Mesodermal cell (in vitro differentiated cells): ENCODE results near the gene NFKBIZ.

ENCODE experiments used
- H3K27ac ChIP-seq: 2 replicates; pipeline ENCODE4 v1.7.0; 2013; ENCODE audit warnings: mild to moderate bottlenecking, low read depth, low read length, moderate library complexity; ENCODE audit not compliant: severe bottlenecking
- H3K36me3 ChIP-seq: 2 replicates; pipeline ENCODE4 v1.7.1; 2013; ENCODE audit warnings: mild to moderate bottlenecking, low read length, moderate library complexity; ENCODE audit not compliant: control insufficient read depth, insufficient read depth
- H3K4me1 ChIP-seq: one replicate; pipeline ENCODE4 v1.7.1; 2013; ENCODE audit warnings: mild to moderate bottlenecking, low read length; ENCODE audit not compliant: insufficient read depth, control insufficient read depth, poor library complexity, severe bottlenecking
- H3K4me3 ChIP-seq: 2 replicates; pipeline ENCODE4 v1.7.0; 2013; ENCODE audit warnings: low read length, control low read depth, mild to moderate bottlenecking; ENCODE audit not compliant: insufficient read depth, poor library complexity, severe bottlenecking; ENCODE audit errors: extremely low read depth
- H3K9me3 ChIP-seq: 2 replicates; pipeline ENCODE4 v1.7.1; 2013; ENCODE audit warnings: mild to moderate bottlenecking, low read length, moderate library complexity; ENCODE audit not compliant: control insufficient read depth
- WGBS, 2 experiments: methylation state at CpG; one replicate each; pipeline ENCODE4 v1.1.5; 2013; ENCODE audit warnings: missing lambda C conversion rate in 2 of 2; ENCODE audit not compliant: insufficient coverage in 2 of 2; 5-methylcytosine and 5-hydroxymethylcytosine counted together

The NFKBIZ gene

GRCh38 chr3:101811875-101812274 is 37.4 kb upstream of the NFKBIZ start:
- no peak overlapping the region for H3K4me3 ChIP-seq
- 93 to 100% methylated on average over 1 to 2 of the region's 2 CpGs for whole genome bisulfite sequencing, 2 experiments
- H3K36me3 ChIP-seq = no peaks in the 10 kb centered on the region
- peaks cover 5% of the 10 kb centered on the region for H3K9me3 ChIP-seq
- H3K27ac ChIP-seq = no peak overlapping the region
- peaks cover 6% of the 10 kb centered on the region for H3K4me1 ChIP-seq

GRCh38 chr3:101812895-101813294 is 36.4 kb upstream of the NFKBIZ start:
- Histone ChIP-seq H3K27ac (no peak overlapping the region), H3K4me1 (peaks cover 6% of the 10 kb centered on the region), H3K4me3 (no peak overlapping the region), H3K36me3 (peaks cover 9% of the 10 kb centered on the region), H3K9me3 (peaks cover 5% of the 10 kb centered on the region)

DNA sequence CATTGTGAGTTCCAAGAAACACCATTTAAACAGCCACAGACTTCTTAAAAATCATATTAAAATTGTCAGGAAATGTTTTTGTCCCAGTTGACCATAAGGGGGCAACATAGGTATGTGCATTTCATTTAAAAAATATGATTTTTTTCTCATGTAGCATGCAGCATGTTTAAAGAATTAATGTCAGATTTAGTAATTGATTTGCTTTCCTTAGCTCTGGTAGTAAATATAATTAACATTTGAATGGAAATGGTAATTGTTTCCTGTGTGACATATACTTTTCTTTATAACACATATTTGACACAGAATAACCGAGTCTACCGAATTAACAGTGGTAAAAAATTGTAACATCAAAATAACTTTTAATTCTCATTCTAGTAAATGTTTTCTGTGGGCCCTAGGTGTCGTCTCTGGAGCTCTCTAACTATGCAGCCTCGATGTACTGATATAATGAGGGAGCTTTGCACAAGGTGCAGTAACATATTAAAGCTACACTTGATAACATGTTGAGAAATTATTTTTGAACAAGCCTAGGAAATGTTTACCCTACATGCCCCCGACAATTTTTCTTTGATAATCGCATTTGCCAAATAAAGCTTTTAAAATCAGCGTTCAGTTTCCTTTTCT is 35.4 kb upstream of the NFKBIZ start:
- Histone ChIP-seq H3K27ac (no peak overlapping the region), H3K36me3 (peaks cover 14% of the 10 kb centered on the region), H3K9me3 (peaks cover 5% of the 10 kb centered on the region), H3K4me1 (peaks cover 6% of the 10 kb centered on the region), H3K4me3 (no peak overlapping the region)
- whole genome bisulfite sequencing, 2 experiments = 80 to 90% methylated on average over 2 to 3 of the region's 7 CpGs

GRCh38 chr3:101814835-101815234 is 34.5 kb upstream of the NFKBIZ start:
- H3K9me3 ChIP-seq = peaks cover 5% of the 10 kb centered on the region
- H3K4me1 ChIP-seq = peaks cover under 1% of the 10 kb centered on the region
- peaks cover 14% of the 10 kb centered on the region for H3K36me3 ChIP-seq
- H3K27ac ChIP-seq = no peak overlapping the region
- no peak overlapping the region for H3K4me3 ChIP-seq
- 92 to 100% methylated on average over 2 of the region's 3 CpGs for WGBS, 2 experiments

- WGBS, 2 experiments = 100% methylated on average over 1 of the region's 4 CpGs; no CpG with 5 or more reads in 1 of the 2 experiments
- Histone ChIP-seq H3K27ac (no peak overlapping the region), H3K36me3 (peaks cover 22% of the 10 kb centered on the region)
Measured at GRCh38 chr3:101816215-101817149, 32.8 kb upstream of the NFKBIZ start.

GRCh38 chr3:101817992-101818391 is 31.3 kb upstream of the NFKBIZ start:
- WGBS, 2 experiments = 67 to 92% methylated on average over 1 to 5 of the region's 5 CpGs
- no peaks in the 10 kb centered on the region for H3K9me3 ChIP-seq
- H3K4me3 ChIP-seq = no peak overlapping the region
- no peaks in the 10 kb centered on the region for H3K4me1 ChIP-seq
- no peak overlapping the region for H3K27ac ChIP-seq
- H3K36me3 ChIP-seq = peaks cover 26% of the 10 kb centered on the region

More at GRCh38 chr3:101816215-101817149, 32.8 kb upstream of the NFKBIZ start:
- Histone ChIP-seq H3K4me3 (no peak overlapping the region), H3K4me1 (no peaks in the 10 kb centered on the region), H3K9me3 (no peaks in the 10 kb centered on the region)

GRCh38 chr3:101819649-101820206 is 29.6 kb upstream of the NFKBIZ start:
- Histone ChIP-seq H3K27ac (no peak overlapping the region), H3K4me1 (no peaks in the 10 kb centered on the region), H3K4me3 (no peak overlapping the region), H3K36me3 (peaks cover 26% of the 10 kb centered on the region), H3K9me3 (no peaks in the 10 kb centered on the region)
- WGBS, 2 experiments = 86% methylated on average over 1 of the region's 2 CpGs; no CpG with 5 or more reads in 1 of the 2 experiments

- no peaks in the 10 kb centered on the region for H3K9me3 ChIP-seq
- peaks cover 26% of the 10 kb centered on the region for H3K36me3 ChIP-seq
- no peak overlapping the region for H3K27ac ChIP-seq
- H3K4me3 ChIP-seq = no peak overlapping the region
- H3K4me1 ChIP-seq = no peaks in the 10 kb centered on the region
- WGBS, 2 experiments = 95 to 97% methylated on average over 16 to 19 of the region's 19 CpGs
Measured at GRCh38 chr3:101821503-101821902, 27.8 kb upstream of the NFKBIZ start.

- Histone ChIP-seq H3K4me3 (no peak overlapping the region), H3K4me1 (peaks cover 5% of the 10 kb centered on the region), H3K9me3 (no peaks in the 10 kb centered on the region), H3K27ac (no peak overlapping the region), H3K36me3 (peaks cover 13% of the 10 kb centered on the region)
- 90% methylated on average over 3 of the region's 5 CpGs; no CpG with 5 or more reads in 1 of the 2 experiments for WGBS, 2 experiments
Measured at GRCh38 chr3:101823525-101823924, 25.8 kb upstream of the NFKBIZ start.

GRCh38 chr3:101824702-101825101 is 24.6 kb upstream of the NFKBIZ start:
- peaks cover 13% of the 10 kb centered on the region for H3K36me3 ChIP-seq
- WGBS, 2 experiments = 85 to 88% methylated on average over 2 of the region's 3 CpGs
- no peak overlapping the region for H3K4me3 ChIP-seq
- H3K27ac ChIP-seq = no peak overlapping the region
- peaks cover 8% of the 10 kb centered on the region for H3K4me1 ChIP-seq
- no peaks in the 10 kb centered on the region for H3K9me3 ChIP-seq
